HG02678 (cell line): ENCODE results near the gene NRCAM.

ENCODE experiments used
- ATAC-seq: cut with Tn5 transposase; IDR thresholded peaks from one replicate; pipeline ENCODE4 v1.9.1; 2021; ENCODE audit warnings: mild to moderate bottlenecking, moderate library complexity; ENCODE audit not compliant: unreplicated experiment

NRCAM gene

GRCh38 chr7:108225531-108226181, 230.6 kb downstream of the NRCAM start:
- no peak for ATAC-seq

- ATAC-seq = no peak
These were observed 231.8 kb downstream of the NRCAM start for GRCh38 chr7:108224387-108224786.

GRCh38 chr7:108222236-108222892, 233.9 kb downstream of the NRCAM start:
- no peak for ATAC-seq

DNA sequence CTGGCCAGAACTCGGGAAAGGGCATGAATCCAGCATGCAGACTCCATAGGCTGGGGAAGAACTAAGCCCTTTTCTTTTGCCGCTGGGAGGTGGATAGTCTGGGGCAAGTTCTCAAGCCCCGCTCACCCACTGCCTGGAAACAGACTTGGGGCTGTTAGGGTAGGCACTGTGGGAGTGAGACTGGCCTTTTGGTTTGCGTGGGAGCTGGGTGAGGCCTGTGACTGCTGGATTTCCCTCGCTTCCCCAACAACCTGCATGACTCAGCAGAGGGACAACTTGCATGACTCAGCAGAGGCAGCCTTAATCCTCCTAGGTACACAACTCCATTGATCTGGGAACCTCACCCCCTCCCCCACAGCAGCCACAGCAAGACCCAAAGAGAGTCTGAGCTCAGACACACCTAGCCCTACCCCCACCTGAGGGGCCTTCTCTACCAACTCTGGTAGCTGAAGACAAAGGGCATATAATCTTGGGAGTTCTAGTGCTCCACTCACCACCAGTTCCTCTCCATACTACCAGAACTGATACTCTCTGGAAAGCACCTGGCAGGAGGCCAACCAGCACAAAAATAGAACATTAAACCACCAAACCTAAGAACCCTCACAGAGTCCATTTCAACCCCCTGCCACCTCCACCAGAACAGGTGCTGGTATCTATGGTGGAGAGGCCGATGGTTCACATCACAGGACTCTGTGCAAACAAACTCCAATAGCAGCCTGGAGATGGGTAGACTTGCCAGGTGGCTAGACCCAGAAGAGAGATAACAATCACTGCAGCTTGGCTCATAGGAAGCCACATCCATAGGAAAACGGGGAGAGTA, 244.6 kb downstream of the NRCAM start:
- peak; percentile 77 for ATAC-seq

DNA sequence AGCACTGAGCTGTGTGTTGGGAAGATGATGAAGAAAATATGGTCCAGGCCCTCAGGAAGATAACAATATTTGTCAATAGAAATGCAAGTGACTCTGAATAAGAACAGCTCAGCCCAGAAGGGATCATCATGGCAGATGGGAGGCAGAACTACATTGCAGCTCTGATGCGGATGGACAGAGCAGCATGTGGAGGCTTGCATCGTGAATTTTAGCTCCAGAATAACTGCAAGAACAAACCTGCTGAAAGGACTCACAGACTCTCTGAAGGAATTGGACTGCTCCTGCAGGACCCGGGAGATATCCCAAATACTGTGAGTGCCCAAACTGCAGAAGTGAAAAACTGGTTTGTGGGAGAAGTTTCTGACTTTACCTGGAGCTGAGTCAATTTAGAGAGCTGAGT, 245.4 kb downstream of the NRCAM start:
- ATAC-seq = no peak

DNA sequence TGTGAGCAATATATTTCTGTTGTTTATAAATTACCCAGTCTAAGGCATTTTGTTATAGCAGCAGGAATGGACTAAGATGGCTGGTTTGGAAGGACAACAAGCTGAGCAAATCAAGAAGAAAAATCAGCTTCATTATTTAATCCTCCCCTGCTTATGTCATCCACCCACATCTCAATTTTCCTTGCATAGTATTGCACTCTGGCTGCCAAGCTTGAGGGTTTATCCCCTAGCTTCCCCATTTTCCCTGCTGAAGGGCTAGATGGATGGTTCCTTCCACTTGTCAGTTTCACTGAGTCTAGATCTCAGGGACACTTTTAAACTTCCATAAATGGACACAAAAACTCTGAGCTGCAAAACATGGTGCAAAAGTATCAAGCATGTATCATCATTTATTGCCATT, 250.9 kb downstream of the NRCAM start:
- ATAC-seq = no peak

DNA sequence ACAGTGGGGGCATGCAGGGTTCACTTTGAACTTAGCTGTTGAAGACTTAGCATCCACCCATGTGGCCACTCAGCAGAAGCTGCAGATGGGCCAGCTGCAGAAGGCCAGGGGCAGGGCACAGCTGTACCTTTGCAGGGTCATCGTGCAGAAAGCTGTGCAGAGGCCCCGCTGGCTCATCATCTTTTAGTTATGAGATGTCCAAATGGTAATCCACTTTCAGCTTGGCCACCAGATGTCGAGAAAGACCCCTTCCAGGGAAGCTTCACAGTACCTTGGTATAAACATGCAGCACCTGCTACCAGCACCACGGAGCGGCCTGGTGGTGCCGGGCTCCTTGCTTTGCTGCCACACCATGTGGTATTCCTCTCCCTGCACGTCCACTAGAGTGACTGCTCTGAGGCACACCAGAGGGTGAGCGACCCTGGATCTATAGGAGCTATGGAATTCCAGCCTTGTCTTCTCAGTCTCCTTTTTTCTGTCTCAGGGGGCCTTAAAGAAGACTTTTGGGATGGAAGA, 251.9 kb downstream of the NRCAM start:
- ATAC-seq = no peak

DNA sequence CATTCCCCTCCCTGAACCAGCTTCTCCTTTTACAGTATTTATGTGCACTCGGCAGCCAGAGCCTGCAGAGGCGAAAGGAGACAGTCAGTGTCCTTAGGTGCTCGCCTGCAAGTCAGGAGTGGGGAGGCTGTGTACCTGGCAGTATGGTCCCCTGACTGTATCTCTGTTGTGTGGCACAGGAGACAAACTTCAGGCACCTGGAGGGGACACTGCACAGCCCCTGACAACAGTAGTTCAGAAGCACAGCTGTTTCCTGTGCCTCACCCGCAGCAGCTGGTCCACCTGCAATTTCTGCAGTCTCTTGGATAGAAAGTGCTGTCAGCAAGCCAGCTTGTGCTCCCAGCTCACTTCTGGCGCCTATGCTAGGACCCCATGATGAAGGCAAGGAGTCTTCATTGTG, 252.7 kb downstream of the NRCAM start:
- ATAC-seq = peak; percentile 95

- ATAC-seq = no peak
These were observed 253.5 kb downstream of the NRCAM start for GRCh38 chr7:108202743-108203142.

- no peak for ATAC-seq
These were observed 254.5 kb downstream of the NRCAM start for GRCh38 chr7:108201766-108202165.

DNA sequence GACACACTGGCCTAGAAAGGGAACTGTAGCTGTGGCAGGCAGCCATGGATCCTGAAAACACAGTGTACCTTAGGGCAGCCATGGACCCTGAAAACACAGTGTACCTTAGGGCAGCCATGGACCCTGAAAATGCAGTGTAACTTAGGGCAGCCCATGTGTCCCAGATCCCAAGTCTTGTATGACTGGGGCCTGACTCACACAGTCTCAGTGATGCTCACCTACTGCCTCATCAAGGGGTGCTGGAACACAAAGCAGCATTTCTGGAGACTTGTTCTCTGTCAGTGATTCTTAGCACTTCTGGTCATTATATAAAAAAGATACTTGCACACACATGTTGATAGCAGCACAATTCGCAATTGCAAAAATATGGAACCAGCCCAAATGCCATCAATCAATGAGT, 255.9 kb downstream of the NRCAM start:
- no peak for ATAC-seq

DNA sequence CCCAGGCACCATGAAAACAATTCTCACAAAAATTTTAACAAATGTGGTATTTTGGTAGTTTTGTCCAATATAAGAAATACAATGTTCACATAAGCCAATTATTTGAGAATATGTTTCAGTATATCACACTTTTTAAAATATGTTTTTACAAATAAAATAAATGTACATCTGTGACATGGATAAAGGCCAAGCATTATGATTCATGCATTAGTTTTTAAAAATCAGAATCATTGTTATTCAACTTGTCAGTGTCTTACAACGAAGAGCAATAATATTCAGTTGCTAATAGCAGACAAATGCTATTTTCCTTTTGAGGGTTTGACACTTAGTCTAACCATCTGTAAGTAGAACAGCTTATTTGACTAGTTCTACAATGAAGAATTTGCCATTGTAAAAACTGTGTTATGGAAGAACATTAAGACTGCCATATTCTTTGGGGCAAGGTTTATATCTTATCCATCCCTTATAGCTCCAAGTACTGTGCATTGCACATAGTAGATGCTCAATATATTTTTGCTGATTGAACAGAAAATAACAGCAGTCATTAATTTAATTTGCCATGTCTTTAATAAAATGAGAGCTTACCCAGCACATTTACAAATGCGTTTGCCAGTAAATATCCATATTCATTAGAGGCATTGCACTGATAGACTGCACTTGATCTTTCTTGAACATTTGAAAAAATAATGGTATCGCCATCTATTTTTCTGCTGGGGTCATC, 258.7 kb downstream of the NRCAM start:
- ATAC-seq = no peak

DNA sequence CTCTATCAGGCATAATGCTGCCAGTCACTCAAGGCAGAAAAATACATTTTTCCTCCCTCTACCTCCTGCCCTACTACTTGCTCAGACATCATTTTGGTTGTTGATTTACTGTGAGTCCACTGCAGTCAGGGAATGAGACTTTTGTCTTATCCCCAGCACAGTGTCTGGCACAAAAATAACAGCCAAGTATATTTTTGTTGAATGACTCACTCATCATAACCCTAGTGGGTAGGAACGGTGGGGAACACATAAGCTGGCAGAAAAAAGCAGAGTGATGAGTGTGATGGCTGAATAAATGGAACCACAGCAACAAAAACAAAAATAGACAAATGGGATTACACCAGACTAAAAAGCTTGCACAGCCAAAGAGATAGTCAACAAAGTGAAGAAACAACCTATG, 260.2 kb downstream of the NRCAM start:
- ATAC-seq = no peak

DNA sequence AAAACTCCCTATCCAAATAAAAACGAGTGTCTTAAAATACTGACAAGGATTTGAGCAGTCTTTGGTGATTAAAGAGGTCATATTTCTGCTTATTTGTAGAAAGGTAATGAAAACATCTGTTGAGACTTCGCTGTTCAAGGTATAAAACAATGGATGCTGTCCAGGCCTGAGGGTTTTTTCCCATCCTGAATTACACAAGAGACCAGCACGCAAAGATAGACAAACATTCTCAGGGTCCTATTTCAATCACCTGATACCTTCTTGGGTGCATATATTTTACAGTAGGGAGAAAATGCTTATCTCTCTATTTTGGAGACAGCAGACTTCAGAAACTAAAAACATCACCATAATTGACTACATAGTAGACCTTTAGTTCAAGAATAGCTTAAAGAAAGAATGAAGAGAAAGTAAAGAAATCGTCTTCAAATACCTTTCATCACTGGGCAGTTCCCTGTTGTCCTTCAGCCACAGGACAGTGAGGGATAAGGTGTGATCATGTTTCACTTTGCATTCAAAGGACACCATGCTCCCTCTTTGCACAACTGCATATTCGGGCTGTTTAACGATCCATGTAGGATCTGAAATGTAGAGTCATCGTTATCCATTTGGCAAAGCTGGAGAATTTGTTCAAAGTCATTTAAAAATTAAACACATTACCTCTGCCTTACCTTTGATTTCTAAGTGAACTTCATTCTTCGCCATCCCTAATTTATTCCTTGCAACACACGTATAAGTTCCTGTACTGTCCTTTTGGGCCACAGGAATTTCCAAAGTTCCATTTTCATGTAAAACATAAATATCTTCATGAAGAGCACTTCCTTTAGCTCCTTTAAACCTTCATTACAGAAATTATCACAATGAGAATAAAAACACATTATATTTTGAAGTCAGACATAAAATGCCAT, 262.4 kb downstream of the NRCAM start:
- no peak for ATAC-seq

DNA sequence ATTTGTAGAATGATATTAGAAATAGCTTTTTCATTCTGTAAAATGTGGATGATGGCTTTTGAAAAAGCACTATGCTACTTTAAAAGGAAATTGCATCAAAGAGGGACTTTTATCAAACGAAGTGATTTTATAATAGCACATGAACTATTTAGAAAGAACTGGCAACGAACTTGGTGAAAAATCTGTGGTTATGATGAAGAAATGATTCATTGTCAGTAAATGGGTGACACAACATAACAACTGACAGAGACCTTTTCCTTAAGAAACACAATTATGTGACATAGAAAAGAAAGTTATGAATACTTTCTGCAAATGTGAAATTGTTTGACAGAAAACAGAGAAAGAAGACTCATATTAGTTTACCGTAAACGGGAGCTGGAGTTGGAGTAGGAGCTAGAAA, 265.3 kb downstream of the NRCAM start:
- no peak for ATAC-seq

- ATAC-seq = peak; percentile 97
These were observed 266.4 kb downstream of the NRCAM start for GRCh38 chr7:108189733-108190388.

DNA sequence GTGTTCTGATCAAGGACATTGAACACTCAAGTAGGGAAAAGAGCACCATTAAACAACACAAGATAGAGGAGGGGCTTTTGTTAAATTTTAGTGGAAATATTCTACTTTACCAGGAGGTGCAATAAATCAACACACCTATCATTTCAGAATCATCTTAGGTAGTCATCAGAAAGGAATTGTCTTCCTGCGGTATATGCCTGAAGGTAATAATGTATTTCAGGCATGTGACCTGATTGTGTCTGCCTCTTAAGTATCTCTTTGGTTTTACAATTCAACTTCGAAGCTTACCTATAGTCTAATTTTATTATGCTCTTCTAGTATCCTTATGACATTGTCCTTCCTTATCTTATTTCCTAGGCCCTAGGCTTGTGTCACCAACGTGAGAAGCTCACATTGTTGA, 267.5 kb downstream of the NRCAM start:
- no peak for ATAC-seq

DNA sequence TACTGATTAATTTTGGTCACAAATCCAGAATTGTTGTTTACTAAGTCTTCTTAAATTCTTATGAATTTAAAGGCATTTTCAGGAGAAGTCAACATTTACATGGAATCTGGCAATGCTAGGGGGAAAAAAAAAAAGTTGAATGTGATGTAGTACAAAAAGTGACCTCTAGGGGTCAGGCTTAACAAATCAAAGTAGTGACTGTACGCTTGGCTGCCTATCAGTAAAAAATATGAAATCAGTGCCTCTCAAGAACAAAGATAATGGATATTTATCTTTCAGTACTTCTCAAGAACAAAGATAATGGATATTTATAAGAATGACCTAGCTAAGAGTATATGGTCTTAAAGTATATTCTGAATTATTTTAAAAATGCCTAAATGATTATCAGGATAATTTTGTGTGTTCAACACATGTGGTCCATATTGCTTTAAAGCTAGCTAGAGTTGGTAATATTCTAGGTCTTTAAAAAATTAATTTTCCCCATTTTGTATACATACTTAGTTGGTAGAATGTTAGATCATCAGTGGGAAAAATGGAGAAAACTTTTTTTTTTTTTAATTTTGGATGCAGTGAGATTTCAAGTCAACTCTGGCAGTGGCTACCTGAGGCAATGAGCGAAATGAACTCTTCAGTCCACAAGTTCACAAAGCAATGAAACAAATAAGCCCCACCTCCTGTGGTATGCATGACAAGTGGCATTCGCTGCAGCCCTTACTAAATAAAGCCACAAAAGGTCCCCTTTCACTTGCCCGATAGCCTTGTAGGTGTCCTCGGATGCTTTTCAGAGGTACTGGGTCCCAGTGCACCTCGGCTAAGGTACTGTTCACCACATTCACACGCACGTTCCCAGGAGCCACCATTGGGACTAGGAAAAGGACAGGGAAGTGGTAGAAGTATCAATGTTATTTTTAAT, 274.9 kb downstream of the NRCAM start:
- peak; percentile 49 for ATAC-seq

- ATAC-seq = no peak
These were observed 277.8 kb downstream of the NRCAM start for GRCh38 chr7:108178398-108178797.
